Naive thymus-derived CD4-positive, alpha-beta T cell (primary cell): ENCODE measurements around the gene C1QTNF7. TPM values are rescaled to one million over a fixed set of nuclear protein-coding genes. Genes with fewer than 3 reads are reported as not detected.
A peak's percentile ranks its signal among the peaks of the same experiment; 100 is the strongest.

Experiments
- ATAC-seq: fragments of 150-1000 bp; cut with Tn5 transposase; 2 replicates; pipeline ENCODE4 v1.10.0; 2021; ENCODE audit warnings: mild to moderate bottlenecking, moderate library complexity
- CTCF ChIA-PET: fragments of 350-600 bp; sonication (Branson Sonifier 250); formaldehyde crosslinking; loops from one replicate; lab custom pipeline; 2021; ENCODE audit warnings: antibody characterized with exemption; lab: Charles Lee
- POLR2A ChIA-PET: fragments of 350-600 bp; sonication (Branson Sonifier 250); formaldehyde crosslinking; loops from one replicate; lab custom pipeline; 2021; ENCODE audit warnings: antibody characterized with exemption, inconsistent platforms; lab: Charles Lee
- DNase-seq, 9 donors: peaks; one replicate each; pipeline versions ENCODE4 v3.0.0 to v3.0.0-alpha.2; 2020 to 2022; ENCODE audit warnings: mixed read lengths in 1 of 9
- H3K27ac ChIP-seq: one replicate; pipeline ENCODE4 v1.7.0; 2013; ENCODE audit warnings: mild to moderate bottlenecking, low read depth, low read length, moderate library complexity
- H3K27me3 ChIP-seq, 2 donors: one replicate each; pipeline ENCODE4 v1.7.0; 2013; ENCODE audit warnings: low read length in 2 of 2, mild to moderate bottlenecking in 2 of 2, moderate library complexity in 2 of 2; ENCODE audit not compliant: control insufficient read depth in 2 of 2, insufficient read depth in 2 of 2
- H3K36me3 ChIP-seq, 3 experiments: 1 replicate in 2 of 3; 2 replicates in 1 of 3; pipeline ENCODE4 v1.7.0; 2013; ENCODE audit warnings: low read length in 3 of 3, mild to moderate bottlenecking in 3 of 3, moderate library complexity in 1 of 3; ENCODE audit not compliant: insufficient read depth in 3 of 3, control insufficient read depth in 2 of 3
- H3K4me1 ChIP-seq, 2 donors: one replicate each; pipeline ENCODE4 v1.7.0; 2013; ENCODE audit warnings: low read length in 2 of 2, mild to moderate bottlenecking in 2 of 2, moderate library complexity in 1 of 2; ENCODE audit not compliant: control insufficient read depth in 2 of 2, insufficient read depth in 2 of 2
- H3K4me3 ChIP-seq: 2 replicates; pipeline ENCODE4 v1.7.0; 2013; ENCODE audit warnings: mild to moderate bottlenecking, low read length
- H3K9me3 ChIP-seq, 3 experiments: 1 replicate in 2 of 3; 2 replicates in 1 of 3; pipeline ENCODE4 v1.7.0; 2013; ENCODE audit warnings: low read length in 3 of 3; ENCODE audit not compliant: control insufficient read depth in 2 of 3
- H3K27ac Mint-ChIP-seq, 9 donors: one replicate each; pipeline ENCODE4 v1.8.0; 2020 to 2022; ENCODE audit warnings: mixed read lengths in 9 of 9, mild to moderate bottlenecking in 8 of 9, moderate library complexity in 5 of 9, inconsistent platforms in 2 of 9
- H3K27me3 Mint-ChIP-seq, 5 donors: one replicate each; pipeline ENCODE4 v1.8.0; 2021 to 2022; ENCODE audit warnings: mixed read lengths in 5 of 5, mild to moderate bottlenecking in 1 of 5
- H3K36me3 Mint-ChIP-seq, 5 donors: one replicate each; pipeline ENCODE4 v1.8.0; 2020 to 2022; ENCODE audit warnings: mixed read lengths in 5 of 5, mild to moderate bottlenecking in 3 of 5, inconsistent platforms in 1 of 5
- H3K4me1 Mint-ChIP-seq, 7 donors: one replicate each; pipeline ENCODE4 v1.8.0; 2020 to 2022; ENCODE audit warnings: mixed read lengths in 7 of 7, mild to moderate bottlenecking in 3 of 7, inconsistent platforms in 1 of 7
- H3K4me3 Mint-ChIP-seq, 10 donors: one replicate each; pipeline ENCODE4 v1.8.0; 2020 to 2022; ENCODE audit warnings: mild to moderate bottlenecking in 10 of 10, mixed read lengths in 10 of 10, moderate library complexity in 6 of 10, inconsistent platforms in 2 of 10
- H3K9me3 Mint-ChIP-seq, 11 donors: one replicate each; pipeline ENCODE4 v1.8.0; 2020 to 2022; ENCODE audit warnings: mixed read lengths in 11 of 11, mild to moderate bottlenecking in 4 of 11, inconsistent platforms in 1 of 11, moderate library complexity in 1 of 11
- intact Hi-C, 2 donors: fragments of 100-400 bp; cut with micrococcal nuclease; formaldehyde crosslinking; loops; one replicate each; pipeline ENCODE4 v1.15.1; 2023
- polyA plus RNA-seq, 2 donors: library from polyadenylated mRNA; unstranded; fragments of 300-500 nt; fragmentation: Illumina TruSeq; gene quantifications; one replicate each; pipeline ENCODE4 v1.2.3, GENCODE V29; 2021
- total RNA-seq, 6 experiments: library from RNA in 5 of 6; stranded (reverse) in 5 of 6; gene quantifications; 1 replicate in 5 of 6; 2 replicates in 1 of 6; pipeline ENCODE4 v1.2.3 and lab custom pipeline; 2021 to 2026

Gene C1QTNF7, protein sequence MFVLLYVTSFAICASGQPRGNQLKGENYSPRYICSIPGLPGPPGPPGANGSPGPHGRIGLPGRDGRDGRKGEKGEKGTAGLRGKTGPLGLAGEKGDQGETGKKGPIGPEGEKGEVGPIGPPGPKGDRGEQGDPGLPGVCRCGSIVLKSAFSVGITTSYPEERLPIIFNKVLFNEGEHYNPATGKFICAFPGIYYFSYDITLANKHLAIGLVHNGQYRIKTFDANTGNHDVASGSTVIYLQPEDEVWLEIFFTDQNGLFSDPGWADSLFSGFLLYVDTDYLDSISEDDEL
- under 1 TPM in 1 of 5 experiments, not detected in 4; 0.27 TPM for total RNA-seq
- polyA plus RNA-seq: not detected
- total RNA-seq (lab: John Stamatoyannopoulos, UW): not detected

GRCh38 chr4:15427701-15428100, at the start of gene C1QTNF7:
C1QTNF7 (plus strand) TSS chr4:15428033; CDS start chr4:15435744, 7,711 bp downstream.
- no peak for ATAC-seq
- no peak within 1 kb of the TSS for H3K27ac Mint-ChIP-seq
- POLR2A ChIA-PET: no interaction called here
- no peak for DNase-seq
- intact Hi-C loops: no loop called here
- no peaks in the 10 kb centered on the region for H3K4me1 ChIP-seq
- peaks cover 0 to 5% (median 0%) of the 10 kb centered on the region in 11 donors for H3K9me3 Mint-ChIP-seq
- H3K27me3 ChIP-seq: no peaks in the 10 kb centered on the region
- CTCF ChIA-PET: no interaction called here
- no peak within 1 kb of the TSS for H3K27ac ChIP-seq
- H3K4me3 Mint-ChIP-seq: no peak within 1 kb of the TSS
- H3K4me3 ChIP-seq: no peak within 1 kb of the TSS
- H3K4me1 Mint-ChIP-seq: peaks cover 4 to 24% (median 16%) of the 10 kb centered on the region in 7 donors
- no peaks in the 10 kb centered on the region for H3K27me3 Mint-ChIP-seq
- peaks cover 0 to 6% (median 5%) of the 10 kb centered on the region in 5 donors for H3K36me3 Mint-ChIP-seq
- H3K36me3 ChIP-seq: no peaks in the 10 kb centered on the region
- no peaks in the 10 kb centered on the region for H3K9me3 ChIP-seq

GRCh38 chr4:15378062-15378461, 49.8 kb upstream of the C1QTNF7 start:
- ChIA-PET POLR2A (no interaction called here), CTCF (interaction anchor here (0.6 to 1.3 kb wide), 5 partner anchors 14 to 379 kb away, joined by 3 to 8 read pairs (median 4); no protein-coding TSS in a partner anchor)
- H3K4me3 ChIP-seq: no peak overlapping the region
- intact Hi-C loops: loop anchor here in 1 of 2 donors (5.0 kb wide), 1 partner anchor 34 kb away; no protein-coding TSS in a partner anchor
- ATAC-seq (peak; percentile 47), DNase-seq (no peak)
- no peaks in the 10 kb centered on the region for H3K27me3 ChIP-seq
- H3K36me3 ChIP-seq: no peaks in the 10 kb centered on the region
- H3K4me1 ChIP-seq: peaks cover 0 to 13% of the 10 kb centered on the region in 2 donors
- Mint-ChIP-seq H3K4me3 (no peak overlapping the region), H3K27me3 (no peaks in the 10 kb centered on the region), H3K9me3 (no peaks in the 10 kb centered on the region), H3K27ac (peak overlapping the region in 3 of 9 donors; percentile 11 to 84 (median 84)), H3K4me1 (peaks cover 16 to 52% (median 43%) of the 10 kb centered on the region in 7 donors), H3K36me3 (peaks cover 0 to 6% (median 0%) of the 10 kb centered on the region in 5 donors)
- H3K27ac ChIP-seq: no peak overlapping the region
- H3K9me3 ChIP-seq: no peaks in the 10 kb centered on the region

- Mint-ChIP-seq H3K27ac (peak overlapping the region in 1 of 9 donors; percentile 11), H3K9me3 (peaks cover 0 to 1% (median 0%) of the 10 kb centered on the region in 11 donors), H3K4me1 (peaks cover 16 to 52% (median 43%) of the 10 kb centered on the region in 7 donors), H3K36me3 (peaks cover 0 to 6% (median 0%) of the 10 kb centered on the region in 5 donors), H3K4me3 (no peak overlapping the region), H3K27me3 (peaks cover 0 to 3% (median 0%) of the 10 kb centered on the region in 5 donors)
- intact Hi-C loops: loop anchor here in 1 of 2 donors (5.0 kb wide), 1 partner anchor 34 kb away; no protein-coding TSS in a partner anchor
- H3K36me3 ChIP-seq: no peaks in the 10 kb centered on the region
- POLR2A ChIA-PET: no interaction called here
- H3K9me3 ChIP-seq: no peaks in the 10 kb centered on the region
- H3K27me3 ChIP-seq: no peaks in the 10 kb centered on the region
- CTCF ChIA-PET: interaction anchor here (0.6 to 1.3 kb wide), 6 partner anchors 14 to 378 kb away, joined by 3 to 8 read pairs (median 4); no protein-coding TSS in a partner anchor
- no peak for ATAC-seq
- H3K4me1 ChIP-seq: peaks cover 0 to 13% of the 10 kb centered on the region in 2 donors
- DNase-seq: no peak
- H3K27ac ChIP-seq: no peak overlapping the region
- H3K4me3 ChIP-seq: no peak overlapping the region
These were observed 49.3 kb upstream of the C1QTNF7 start for GRCh38 chr4:15378493-15378892.

DNA sequence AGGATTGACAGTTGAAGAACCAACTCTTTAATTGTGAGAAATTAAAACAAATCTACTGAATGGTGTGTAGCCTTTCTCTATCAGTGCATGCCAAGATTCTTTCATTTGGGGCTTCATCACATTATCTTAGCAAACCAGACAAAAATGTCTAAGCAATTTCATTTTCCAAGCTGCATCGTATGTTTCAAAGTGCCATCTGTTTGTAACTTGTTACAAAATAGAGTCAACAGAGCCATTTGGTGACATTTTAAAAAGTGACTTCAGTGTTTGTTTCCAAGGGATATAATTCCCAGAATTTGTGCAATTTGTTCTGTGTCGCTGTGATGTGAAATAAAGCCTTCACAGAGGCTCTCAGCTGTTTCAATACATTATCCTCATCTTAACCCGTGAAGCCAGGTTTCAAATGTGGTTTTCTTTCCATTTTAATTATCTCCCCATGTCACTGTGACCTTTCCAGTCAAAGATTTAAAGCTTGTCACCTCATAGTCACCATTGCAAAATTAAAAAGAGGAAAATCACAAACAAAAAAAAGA, 46.0 kb upstream of the C1QTNF7 start:
- ChIA-PET CTCF (no interaction called here), POLR2A (no interaction called here)
- Mint-ChIP-seq H3K9me3 (peaks cover 0 to 1% (median 0%) of the 10 kb centered on the region in 11 donors), H3K27me3 (peaks cover 0 to 6% (median 0%) of the 10 kb centered on the region in 5 donors), H3K4me1 (peaks cover 5 to 19% (median 17%) of the 10 kb centered on the region in 7 donors), H3K36me3 (peaks cover 0 to 6% (median 4%) of the 10 kb centered on the region in 5 donors), H3K4me3 (no peak overlapping the region), H3K27ac (no peak overlapping the region)
- intact Hi-C loops: no loop called here
- H3K9me3 ChIP-seq: no peaks in the 10 kb centered on the region
- H3K36me3 ChIP-seq: no peaks in the 10 kb centered on the region
- no peak for DNase-seq
- no peak overlapping the region for H3K27ac ChIP-seq
- ATAC-seq: no peak
- no peaks in the 10 kb centered on the region for H3K4me1 ChIP-seq
- no peaks in the 10 kb centered on the region for H3K27me3 ChIP-seq
- no peak overlapping the region for H3K4me3 ChIP-seq

- Histone ChIP-seq H3K4me3 (no peak overlapping the region), H3K27me3 (no peaks in the 10 kb centered on the region), H3K27ac (no peak overlapping the region), H3K36me3 (no peaks in the 10 kb centered on the region), H3K9me3 (no peaks in the 10 kb centered on the region), H3K4me1 (no peaks in the 10 kb centered on the region)
- peaks cover 0 to 6% (median 4%) of the 10 kb centered on the region in 5 donors for H3K36me3 Mint-ChIP-seq
- ATAC-seq: no peak
- intact Hi-C loops: no loop called here
- peaks cover 0 to 6% (median 0%) of the 10 kb centered on the region in 5 donors for H3K27me3 Mint-ChIP-seq
- no peak for DNase-seq
- no peak overlapping the region for H3K27ac Mint-ChIP-seq
- ChIA-PET CTCF (no interaction called here), POLR2A (no interaction called here)
- H3K4me1 Mint-ChIP-seq: peaks cover 0 to 10% (median 8%) of the 10 kb centered on the region in 7 donors
- H3K4me3 Mint-ChIP-seq: no peak overlapping the region
- H3K9me3 Mint-ChIP-seq: peaks cover 0 to 1% (median 0%) of the 10 kb centered on the region in 11 donors
These were observed 45.1 kb upstream of the C1QTNF7 start for GRCh38 chr4:15382669-15383273.

GRCh38 chr4:15385515-15385914, 42.3 kb upstream of the C1QTNF7 start:
- H3K27ac Mint-ChIP-seq: no peak overlapping the region
- no peaks in the 10 kb centered on the region for H3K4me1 ChIP-seq
- H3K36me3 ChIP-seq: no peaks in the 10 kb centered on the region
- no peak overlapping the region for H3K27ac ChIP-seq
- peaks cover 0 to 2% (median 0%) of the 10 kb centered on the region in 7 donors for H3K4me1 Mint-ChIP-seq
- ChIA-PET CTCF (interaction anchor here (1.2 kb wide), 1 partner anchor 12 kb away, joined by 3 read pairs; no protein-coding TSS in a partner anchor), POLR2A (interaction anchor here (0.6 kb wide), 1 partner anchor 394 kb away, joined by 3 read pairs; no protein-coding TSS in a partner anchor)
- no peak overlapping the region for H3K4me3 Mint-ChIP-seq
- no peak overlapping the region for H3K4me3 ChIP-seq
- H3K9me3 ChIP-seq: no peaks in the 10 kb centered on the region
- DNase-seq (no peak), ATAC-seq (no peak)
- intact Hi-C loops: no loop called here
- peaks cover 0 to 6% (median 0%) of the 10 kb centered on the region in 5 donors for H3K27me3 Mint-ChIP-seq
- no peaks in the 10 kb centered on the region for H3K27me3 ChIP-seq
- H3K36me3 Mint-ChIP-seq: peaks cover 0 to 6% (median 4%) of the 10 kb centered on the region in 5 donors
- peaks cover 0 to 1% (median 0%) of the 10 kb centered on the region in 11 donors for H3K9me3 Mint-ChIP-seq
